Mesendoderm (in vitro differentiated cells): ENCODE measurements around the gene FBXO28.

Source experiments
- DNase-seq: peaks from one replicate; pipeline ENCODE4 v3.0.0; 2013
- H2AK5ac ChIP-seq: 2 replicates; pipeline ENCODE4 v1.6.1; 2013; ENCODE audit warnings: low read length, inconsistent platforms
- H2BK120ac ChIP-seq: 2 replicates; pipeline ENCODE4 v1.6.1; 2013; ENCODE audit warnings: low read depth, mild to moderate bottlenecking, low read length, moderate library complexity, mixed read lengths
- H2BK15ac ChIP-seq: replicated peaks from 2 replicates; pipeline ENCODE4 v1.6.1; 2013; ENCODE audit warnings: low read depth, mild to moderate bottlenecking, moderate library complexity
- H2BK5ac ChIP-seq: 2 replicates; pipeline ENCODE4 v1.6.1; 2013; ENCODE audit warnings: low read length, inconsistent platforms
- H3K18ac ChIP-seq: 2 replicates; pipeline ENCODE4 v1.6.1; 2013; ENCODE audit warnings: mild to moderate bottlenecking, low read length, mixed read lengths
- H3K23ac ChIP-seq: one replicate; pipeline ENCODE4 v1.6.1; 2013; ENCODE audit warnings: low read length
- H3K27ac ChIP-seq: 2 replicates; pipeline ENCODE4 v1.5.1; 2013; ENCODE audit warnings: low read depth, mild to moderate bottlenecking, inconsistent platforms, low read length, moderate library complexity
- H3K27me3 ChIP-seq: 2 replicates; pipeline ENCODE4 v1.6.1; 2013; ENCODE audit warnings: low read length, control low read depth, mild to moderate bottlenecking, inconsistent platforms; ENCODE audit not compliant: insufficient read depth, poor library complexity
- H3K36me3 ChIP-seq: 2 replicates; pipeline ENCODE4 v1.6.1; 2013; ENCODE audit warnings: low read length, inconsistent platforms; ENCODE audit not compliant: control insufficient read depth, insufficient read depth
- H3K4ac ChIP-seq: one replicate; pipeline ENCODE4 v1.6.1; 2013; ENCODE audit warnings: low read depth, mild to moderate bottlenecking, low read length, moderate library complexity
- H3K4me1 ChIP-seq: 2 replicates; pipeline ENCODE4 v1.6.1; 2013; ENCODE audit warnings: low read depth, low read length, inconsistent platforms; ENCODE audit not compliant: control insufficient read depth
- H3K4me2 ChIP-seq: 2 replicates; pipeline ENCODE4 v1.6.1; 2013; ENCODE audit warnings: low read length
- H3K4me3 ChIP-seq: 2 replicates; pipeline ENCODE4 v1.5.1; 2013; ENCODE audit warnings: mild to moderate bottlenecking, low read length
- H3K56ac ChIP-seq: one replicate; pipeline ENCODE4 v1.6.1; 2013; ENCODE audit warnings: low read length
- H3K79me1 ChIP-seq: 2 replicates; pipeline ENCODE4 v1.6.1; 2013; ENCODE audit warnings: low read length, inconsistent platforms
- H3K79me2 ChIP-seq: 2 replicates; pipeline ENCODE4 v1.6.1; 2013; ENCODE audit warnings: mild to moderate bottlenecking, low read length; ENCODE audit not compliant: control insufficient read depth, insufficient read depth
- H3K9ac ChIP-seq: 2 replicates; pipeline ENCODE4 v1.6.1; 2013; ENCODE audit warnings: low read length, inconsistent platforms
- H4K5ac ChIP-seq: one replicate; pipeline ENCODE4 v1.6.1; 2013; ENCODE audit warnings: low read length
- H4K8ac ChIP-seq: one replicate; pipeline ENCODE4 v1.6.1; 2013; ENCODE audit warnings: low read depth, mild to moderate bottlenecking, control low read depth, low read length, moderate library complexity
- whole genome bisulfite sequencing: extraction: QIAGEN DNeasy Blood & Tissue Kit; methylation state at CpG from one replicate; pipeline ENCODE4 v1.1.7; 2013; ENCODE audit warnings: low lambda C conversion rate, missing lambda C conversion rate; ENCODE audit not compliant: insufficient coverage; ENCODE audit errors: extremely low coverage; 5-methylcytosine and 5-hydroxymethylcytosine counted together

Gene FBXO28

DNA sequence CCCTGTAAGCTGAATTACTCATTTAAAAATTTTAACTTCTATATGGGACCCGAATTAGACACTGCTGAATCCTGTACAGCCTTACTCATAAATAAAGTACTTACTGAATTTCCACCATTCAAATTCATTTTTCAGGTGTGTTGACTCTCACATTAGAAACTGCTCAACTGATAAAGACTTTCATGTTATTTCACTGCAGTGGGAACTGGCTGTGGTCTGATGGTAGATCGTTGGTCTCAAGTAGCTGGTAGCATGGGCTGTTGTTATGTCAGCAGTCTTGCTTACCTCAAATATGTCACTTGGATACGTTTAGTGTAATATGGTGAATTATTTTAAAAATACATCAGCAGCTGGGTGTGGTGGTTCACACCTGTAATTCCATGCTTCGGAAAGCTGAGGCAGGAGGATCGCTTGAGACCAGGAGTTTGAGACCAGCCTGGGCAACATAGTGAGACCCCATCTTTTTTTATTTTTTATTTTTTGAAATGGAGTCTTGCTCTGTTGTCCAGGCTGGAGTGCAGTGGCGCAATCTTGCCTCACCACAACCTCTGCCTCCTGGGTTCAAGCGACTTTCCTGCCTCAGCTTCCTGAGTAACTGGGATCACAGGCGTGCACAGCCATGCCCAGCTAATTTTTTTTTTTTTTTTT lies 79.5 kb downstream of the FBXO28 start:
- Histone ChIP-seq H3K27me3 (no peaks in the 10 kb centered on the region), H2AK5ac (no peak overlapping the region), H3K4me2 (no peak overlapping the region), H3K79me2 (peaks cover 6% of the 10 kb centered on the region), H3K27ac (no peak overlapping the region), H3K4ac (no peak overlapping the region), H3K4me1 (peaks cover 1% of the 10 kb centered on the region), H3K9ac (no peak overlapping the region), H2BK15ac (no peak overlapping the region), H3K23ac (no peak overlapping the region), H4K8ac (no peak overlapping the region), H4K5ac (no peak overlapping the region), H3K18ac (no peak overlapping the region), H3K79me1 (peaks cover 2% of the 10 kb centered on the region), H3K56ac (no peak overlapping the region), H2BK120ac (no peak overlapping the region), H3K4me3 (no peak overlapping the region), H2BK5ac (no peak overlapping the region), H3K36me3 (peaks cover 3% of the 10 kb centered on the region)
- DNase-seq = no peak
- no CpG with 5 or more reads among the region's 8 CpGs for WGBS

DNA sequence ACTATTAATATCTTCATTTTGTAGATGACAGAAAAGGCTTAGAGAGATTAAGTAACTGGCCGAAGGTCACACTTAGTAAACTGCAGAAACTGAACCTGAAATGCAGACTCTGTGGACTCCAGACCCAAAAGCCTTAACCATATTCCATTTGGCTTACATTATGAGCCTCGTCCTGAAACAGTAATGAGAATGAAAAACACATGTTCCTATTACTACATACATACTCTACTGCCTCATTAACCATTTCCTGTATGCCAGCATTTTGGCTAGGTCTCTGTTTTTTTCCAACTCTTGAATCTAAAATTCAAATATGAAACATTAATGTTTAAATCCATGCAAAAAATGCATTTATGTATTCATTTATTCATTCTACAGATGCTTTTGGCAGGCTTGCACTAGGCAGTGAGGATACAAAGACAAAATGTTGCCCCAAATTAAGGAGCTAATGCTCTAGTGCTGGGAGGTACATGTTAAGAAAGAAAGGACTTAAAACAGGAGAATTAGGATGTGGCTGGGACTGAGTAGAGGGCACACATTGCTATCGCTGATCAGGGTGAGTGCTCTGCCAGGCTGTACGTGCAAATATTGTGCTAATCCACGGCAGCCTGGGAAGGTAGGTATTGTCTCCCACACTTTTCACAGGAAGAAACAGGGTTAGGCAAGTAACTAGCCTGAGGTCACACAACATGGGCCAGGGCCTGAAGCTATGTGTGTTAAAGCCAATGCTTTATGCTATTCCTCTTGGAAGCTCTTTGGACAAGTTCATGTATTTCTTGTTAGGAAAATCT lies 83.1 kb downstream of the FBXO28 start:
- Histone ChIP-seq H2AK5ac (no peak overlapping the region), H3K4me1 (peaks cover 1% of the 10 kb centered on the region), H3K56ac (no peak overlapping the region), H2BK120ac (no peak overlapping the region), H2BK5ac (no peak overlapping the region), H3K79me1 (no peaks in the 10 kb centered on the region), H3K79me2 (no peaks in the 10 kb centered on the region), H4K5ac (no peak overlapping the region), H3K18ac (no peak overlapping the region), H3K27me3 (no peaks in the 10 kb centered on the region), H4K8ac (no peak overlapping the region), H3K4ac (no peak overlapping the region), H2BK15ac (no peak overlapping the region), H3K36me3 (peaks cover 3% of the 10 kb centered on the region), H3K4me2 (no peak overlapping the region), H3K23ac (no peak overlapping the region), H3K9ac (no peak overlapping the region), H3K4me3 (no peak overlapping the region), H3K27ac (no peak overlapping the region)
- no peak for DNase-seq
- no CpG with 5 or more reads among the region's 5 CpGs for WGBS

DNA sequence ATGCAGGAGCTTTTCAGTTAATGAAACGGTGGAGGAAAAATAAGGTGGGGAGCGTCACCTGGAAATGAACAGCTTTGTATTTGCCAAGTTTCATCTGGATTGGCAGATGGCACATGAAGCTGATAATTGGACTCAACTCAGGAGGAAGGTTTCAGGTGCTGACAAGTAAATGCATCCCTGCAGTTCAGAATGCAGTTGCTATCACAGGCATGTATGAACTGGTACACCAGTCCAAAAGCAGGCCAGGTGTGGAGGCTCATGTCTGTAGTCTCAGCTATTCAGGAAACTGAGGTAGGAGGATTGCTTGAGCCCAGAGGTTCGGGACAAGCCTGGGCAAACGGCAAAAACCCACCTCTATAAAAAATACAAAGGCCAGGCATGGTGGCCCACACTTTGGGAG lies 84.7 kb downstream of the FBXO28 start:
- no peak overlapping the region for H3K56ac ChIP-seq
- no peak overlapping the region for H3K4me3 ChIP-seq
- H3K23ac ChIP-seq = no peak overlapping the region
- H2BK5ac ChIP-seq = no peak overlapping the region
- no peak overlapping the region for H3K4me2 ChIP-seq
- no peaks in the 10 kb centered on the region for H3K79me1 ChIP-seq
- no peaks in the 10 kb centered on the region for H3K79me2 ChIP-seq
- H3K4me1 ChIP-seq = peaks cover 4% of the 10 kb centered on the region
- H2AK5ac ChIP-seq = no peak overlapping the region
- no CpG with 5 or more reads among the region's 4 CpGs for WGBS
- no peak overlapping the region for H3K4ac ChIP-seq
- no peak overlapping the region for H2BK120ac ChIP-seq
- H3K36me3 ChIP-seq = peaks cover 1% of the 10 kb centered on the region
- H2BK15ac ChIP-seq = no peak overlapping the region
- DNase-seq = no peak
- no peak overlapping the region for H3K18ac ChIP-seq
- H3K9ac ChIP-seq = no peak overlapping the region
- no peak overlapping the region for H4K5ac ChIP-seq
- H3K27ac ChIP-seq = no peak overlapping the region
- H4K8ac ChIP-seq = no peak overlapping the region
- no peaks in the 10 kb centered on the region for H3K27me3 ChIP-seq

- Histone ChIP-seq H4K5ac (no peak overlapping the region), H3K18ac (no peak overlapping the region), H3K79me2 (no peaks in the 10 kb centered on the region), H3K4me3 (no peak overlapping the region), H2AK5ac (no peak overlapping the region), H3K27me3 (no peaks in the 10 kb centered on the region), H2BK5ac (no peak overlapping the region), H3K79me1 (no peaks in the 10 kb centered on the region), H3K36me3 (peaks cover 1% of the 10 kb centered on the region), H4K8ac (no peak overlapping the region), H3K9ac (no peak overlapping the region), H3K27ac (no peak overlapping the region), H3K4me1 (peaks cover 5% of the 10 kb centered on the region), H3K56ac (no peak overlapping the region), H2BK120ac (no peak overlapping the region), H3K4me2 (no peak overlapping the region), H3K4ac (no peak overlapping the region), H2BK15ac (no peak overlapping the region), H3K23ac (no peak overlapping the region)
- DNase-seq = no peak
- no CpG with 5 or more reads among the region's 2 CpGs for WGBS
These were observed 85.8 kb downstream of the FBXO28 start for GRCh38 chr1:224199679-224200078.

GRCh38 chr1:224201383-224201782 lies 87.5 kb downstream of the FBXO28 start:
- Histone ChIP-seq H2BK120ac (no peak overlapping the region), H3K18ac (no peak overlapping the region), H3K4ac (no peak overlapping the region), H3K27me3 (no peaks in the 10 kb centered on the region), H3K4me3 (no peak overlapping the region), H3K56ac (no peak overlapping the region), H2AK5ac (no peak overlapping the region), H4K8ac (no peak overlapping the region), H3K4me2 (no peak overlapping the region), H4K5ac (no peak overlapping the region), H3K9ac (no peak overlapping the region), H2BK15ac (no peak overlapping the region), H2BK5ac (no peak overlapping the region), H3K4me1 (peaks cover 7% of the 10 kb centered on the region), H3K79me2 (no peaks in the 10 kb centered on the region), H3K79me1 (no peaks in the 10 kb centered on the region), H3K27ac (no peak overlapping the region), H3K23ac (no peak overlapping the region), H3K36me3 (no peaks in the 10 kb centered on the region)
- DNase-seq = no peak
- WGBS = no CpG with 5 or more reads among the region's 5 CpGs
